ENCODE measurements around the gene MRPL42. TPM values are rescaled to one million over a fixed set of nuclear protein-coding genes. Genes with fewer than 3 reads are reported as not detected.

The MRPL42 gene
- total and polyA plus RNA-seq, 9 donors: 22.4 to 72.7 (median 44.9) TPM

- DNase-seq: no peak
- H3K36me3 ChIP-seq: no peaks in the 10 kb centered on the region
- H3K4me3 ChIP-seq: no peak overlapping the region
- 31 to 38% (median 32%) methylated on average over 8 of the region's 8 CpGs for WGBS, 3 donors
- no peaks in the 10 kb centered on the region for H3K27me3 ChIP-seq
- H3K27ac ChIP-seq: no peak overlapping the region
- TF ChIP-seq EP300 (IDR thresholded peaks at IDR 0.05) (no peak), CTCF (IDR thresholded peaks at IDR 0.05) (no peak), POLR2A (IDR thresholded peaks at IDR 0.05) (no peak)
- peaks cover 10% of the 10 kb centered on the region for H3K4me1 ChIP-seq (ENCODE audit: insufficient read depth)
- intact Hi-C loops (cut with DNase I): no loop called here
- no peaks in the 10 kb centered on the region for H3K9me3 ChIP-seq
Measured at GRCh38 chr12:93425736-93426411, 41.4 kb upstream of the MRPL42 start.

- intact Hi-C loops (cut with DNase I): no loop called here
- no peak for TF ChIP-seq CTCF (IDR thresholded peaks at IDR 0.05)
- no peak for TF ChIP-seq EP300 (IDR thresholded peaks at IDR 0.05)
- no peak for TF ChIP-seq POLR2A (IDR thresholded peaks at IDR 0.05)
- Histone ChIP-seq H3K36me3 (no peaks in the 10 kb centered on the region), H3K27ac (no peak overlapping the region), H3K9me3 (no peaks in the 10 kb centered on the region), H3K4me1 (ENCODE audit: insufficient read depth) (peaks cover 10% of the 10 kb centered on the region), H3K27me3 (no peaks in the 10 kb centered on the region), H3K4me3 (no peak overlapping the region)
- 19 to 38% (median 25%) methylated on average over 1 of the region's 1 CpG for WGBS, 3 donors
- DNase-seq: no peak
Measured at GRCh38 chr12:93426412-93426805, 40.9 kb upstream of the MRPL42 start.

- H3K4me1 ChIP-seq (ENCODE audit: insufficient read depth): peaks cover 13% of the 10 kb centered on the region
- intact Hi-C loops (cut with DNase I): no loop called here
- H3K27me3 ChIP-seq: no peaks in the 10 kb centered on the region
- no peak overlapping the region for H3K4me3 ChIP-seq
- TF ChIP-seq POLR2A (IDR thresholded peaks at IDR 0.05) (no peak), EP300 (IDR thresholded peaks at IDR 0.05) (no peak), CTCF (IDR thresholded peaks at IDR 0.05) (no peak)
- no peak overlapping the region for H3K27ac ChIP-seq
- DNase-seq: no peak
- WGBS, 3 donors: 69 to 76% (median 73%) methylated on average over 5 of the region's 5 CpGs
- no peaks in the 10 kb centered on the region for H3K36me3 ChIP-seq
- H3K9me3 ChIP-seq: no peaks in the 10 kb centered on the region
Measured at GRCh38 chr12:93427779-93428564, 39.3 kb upstream of the MRPL42 start.

- Histone ChIP-seq H3K4me3 (no peak overlapping the region), H3K9me3 (no peaks in the 10 kb centered on the region), H3K4me1 (ENCODE audit: insufficient read depth) (peaks cover 16% of the 10 kb centered on the region), H3K27ac (no peak overlapping the region), H3K36me3 (no peaks in the 10 kb centered on the region), H3K27me3 (no peaks in the 10 kb centered on the region)
- intact Hi-C loops (cut with DNase I): no loop called here
- 81 to 88% (median 83%) methylated on average over 1 of the region's 1 CpG for WGBS, 3 donors
- DNase-seq: no peak
- TF ChIP-seq CTCF (IDR thresholded peaks at IDR 0.05): no peak
- TF ChIP-seq POLR2A (IDR thresholded peaks at IDR 0.05): no peak
- TF ChIP-seq EP300 (IDR thresholded peaks at IDR 0.05): no peak
Measured at GRCh38 chr12:93429448-93429847, 37.9 kb upstream of the MRPL42 start.
